ENCODE results near the gene DDTL.
"Not testable (repeated sequence)": the region's sequence is repeated elsewhere in the genome, so short reads cannot be mapped to it uniquely, and the experiment has no call there.

DNA sequence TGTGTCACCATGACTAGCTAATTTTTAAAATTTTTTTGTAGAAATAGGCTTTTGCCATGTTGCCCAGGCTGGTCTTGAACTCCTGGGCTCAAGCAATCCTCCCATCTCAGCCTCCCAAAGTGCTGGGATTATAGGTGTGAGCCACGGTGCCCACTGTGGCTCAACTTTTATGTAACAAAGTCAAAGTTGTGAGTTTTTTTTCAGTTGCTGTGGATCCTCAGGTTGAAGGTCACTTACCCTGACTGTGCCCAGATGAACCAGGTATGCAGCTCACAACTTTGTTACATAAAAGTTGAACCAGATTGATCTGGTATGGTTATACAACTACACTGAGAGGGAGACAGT lies 46.4 kb upstream of the DDTL start:
- TF ChIP-seq, protein P1, sequence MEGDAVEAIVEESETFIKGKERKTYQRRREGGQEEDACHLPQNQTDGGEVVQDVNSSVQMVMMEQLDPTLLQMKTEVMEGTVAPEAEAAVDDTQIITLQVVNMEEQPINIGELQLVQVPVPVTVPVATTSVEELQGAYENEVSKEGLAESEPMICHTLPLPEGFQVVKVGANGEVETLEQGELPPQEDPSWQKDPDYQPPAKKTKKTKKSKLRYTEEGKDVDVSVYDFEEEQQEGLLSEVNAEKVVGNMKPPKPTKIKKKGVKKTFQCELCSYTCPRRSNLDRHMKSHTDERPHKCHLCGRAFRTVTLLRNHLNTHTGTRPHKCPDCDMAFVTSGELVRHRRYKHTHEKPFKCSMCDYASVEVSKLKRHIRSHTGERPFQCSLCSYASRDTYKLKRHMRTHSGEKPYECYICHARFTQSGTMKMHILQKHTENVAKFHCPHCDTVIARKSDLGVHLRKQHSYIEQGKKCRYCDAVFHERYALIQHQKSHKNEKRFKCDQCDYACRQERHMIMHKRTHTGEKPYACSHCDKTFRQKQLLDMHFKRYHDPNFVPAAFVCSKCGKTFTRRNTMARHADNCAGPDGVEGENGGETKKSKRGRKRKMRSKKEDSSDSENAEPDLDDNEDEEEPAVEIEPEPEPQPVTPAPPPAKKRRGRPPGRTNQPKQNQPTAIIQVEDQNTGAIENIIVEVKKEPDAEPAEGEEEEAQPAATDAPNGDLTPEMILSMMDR (conservative IDR thresholded peaks at IDR 0.05) = not testable (repeated sequence)
- not testable (repeated sequence) for TF ChIP-seq EZH2 (IDR thresholded peaks at IDR 0.05; ENCODE audit: low read depth)

Data from PC-9 (cell line).